Measurements from ENCODE around the gene NCKAP1. TPM values are rescaled to one million over a fixed set of nuclear protein-coding genes. Genes with fewer than 3 reads are reported as not detected.

The NCKAP1 gene
- total RNA-seq, 4 donors from 2014 or later, result 45.3 to 99.7 (median 74.3) TPM

DNA sequence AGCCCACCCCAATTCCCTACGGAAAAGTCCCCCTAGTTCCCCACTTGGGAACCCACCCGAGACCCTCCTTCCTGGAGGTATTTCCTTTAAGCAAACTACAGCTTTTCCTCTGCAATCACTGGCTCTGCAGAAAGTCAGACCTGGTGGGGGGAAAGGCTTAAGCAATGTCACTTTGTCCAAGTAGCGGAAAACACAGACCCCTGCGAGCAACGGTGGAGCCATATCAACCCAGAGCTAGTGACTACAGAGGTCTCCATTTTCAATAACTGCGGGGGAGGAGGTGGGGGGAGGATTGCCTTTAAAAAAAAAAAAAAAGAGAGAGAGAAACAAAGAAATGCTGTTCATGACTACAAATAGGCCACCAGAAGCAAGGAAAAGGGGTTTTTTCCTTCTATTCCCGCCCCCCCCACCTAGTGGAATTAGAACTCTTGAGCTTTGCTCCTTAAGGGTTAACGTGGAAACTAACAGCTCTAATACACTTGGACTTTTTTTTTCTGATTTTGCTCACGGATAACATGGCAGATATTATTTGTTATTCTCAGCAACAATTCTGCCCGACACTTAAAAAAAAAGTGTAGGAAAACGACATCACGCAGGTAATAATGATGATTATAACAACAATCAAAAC is 170.7 kb downstream of the NCKAP1 start:
- DNase-seq, result no peak
- H3K27ac ChIP-seq, result peak overlapping the region; percentile 61 to 79 (median 70)
- no peaks in the 10 kb centered on the region for H3K9me3 ChIP-seq
- intact Hi-C loops (cut with DNase I; ENCODE audit: low total_unique reads) (no loop called here), in situ Hi-C loops (cut with MboI; ENCODE audit: low pct_ligation_motif_present in 1 of 4, low pct_unique_long_range_greater_than_20kb in 1 of 4, low sequenced_read_pairs in 3 of 4) (no loop called here)
- no peak for TF ChIP-seq POLR2A (IDR thresholded peaks at IDR 0.05)
- TF ChIP-seq EP300 (IDR thresholded peaks at IDR 0.05; ENCODE audit: low read depth), result no peak
- no peak for TF ChIP-seq POLR2AphosphoS5 (IDR thresholded peaks at IDR 0.05)
- TF ChIP-seq, protein P1, sequence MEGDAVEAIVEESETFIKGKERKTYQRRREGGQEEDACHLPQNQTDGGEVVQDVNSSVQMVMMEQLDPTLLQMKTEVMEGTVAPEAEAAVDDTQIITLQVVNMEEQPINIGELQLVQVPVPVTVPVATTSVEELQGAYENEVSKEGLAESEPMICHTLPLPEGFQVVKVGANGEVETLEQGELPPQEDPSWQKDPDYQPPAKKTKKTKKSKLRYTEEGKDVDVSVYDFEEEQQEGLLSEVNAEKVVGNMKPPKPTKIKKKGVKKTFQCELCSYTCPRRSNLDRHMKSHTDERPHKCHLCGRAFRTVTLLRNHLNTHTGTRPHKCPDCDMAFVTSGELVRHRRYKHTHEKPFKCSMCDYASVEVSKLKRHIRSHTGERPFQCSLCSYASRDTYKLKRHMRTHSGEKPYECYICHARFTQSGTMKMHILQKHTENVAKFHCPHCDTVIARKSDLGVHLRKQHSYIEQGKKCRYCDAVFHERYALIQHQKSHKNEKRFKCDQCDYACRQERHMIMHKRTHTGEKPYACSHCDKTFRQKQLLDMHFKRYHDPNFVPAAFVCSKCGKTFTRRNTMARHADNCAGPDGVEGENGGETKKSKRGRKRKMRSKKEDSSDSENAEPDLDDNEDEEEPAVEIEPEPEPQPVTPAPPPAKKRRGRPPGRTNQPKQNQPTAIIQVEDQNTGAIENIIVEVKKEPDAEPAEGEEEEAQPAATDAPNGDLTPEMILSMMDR (IDR thresholded peaks at IDR 0.05), result no peak
- peaks cover 18% of the 10 kb centered on the region for H3K27me3 ChIP-seq
- peak overlapping the region; percentile 13 to 50 (median 27) for H3K4me3 ChIP-seq
- no peaks in the 10 kb centered on the region for H3K36me3 ChIP-seq
- peaks cover 0 to 27% (median 15%) of the 10 kb centered on the region in 4 donors for H3K4me1 ChIP-seq
- 57 to 67% methylated on average over 7 to 12 of the region's 12 CpGs for WGBS, 2 donors (ENCODE audit: low coverage in 1 of 2)

DNA sequence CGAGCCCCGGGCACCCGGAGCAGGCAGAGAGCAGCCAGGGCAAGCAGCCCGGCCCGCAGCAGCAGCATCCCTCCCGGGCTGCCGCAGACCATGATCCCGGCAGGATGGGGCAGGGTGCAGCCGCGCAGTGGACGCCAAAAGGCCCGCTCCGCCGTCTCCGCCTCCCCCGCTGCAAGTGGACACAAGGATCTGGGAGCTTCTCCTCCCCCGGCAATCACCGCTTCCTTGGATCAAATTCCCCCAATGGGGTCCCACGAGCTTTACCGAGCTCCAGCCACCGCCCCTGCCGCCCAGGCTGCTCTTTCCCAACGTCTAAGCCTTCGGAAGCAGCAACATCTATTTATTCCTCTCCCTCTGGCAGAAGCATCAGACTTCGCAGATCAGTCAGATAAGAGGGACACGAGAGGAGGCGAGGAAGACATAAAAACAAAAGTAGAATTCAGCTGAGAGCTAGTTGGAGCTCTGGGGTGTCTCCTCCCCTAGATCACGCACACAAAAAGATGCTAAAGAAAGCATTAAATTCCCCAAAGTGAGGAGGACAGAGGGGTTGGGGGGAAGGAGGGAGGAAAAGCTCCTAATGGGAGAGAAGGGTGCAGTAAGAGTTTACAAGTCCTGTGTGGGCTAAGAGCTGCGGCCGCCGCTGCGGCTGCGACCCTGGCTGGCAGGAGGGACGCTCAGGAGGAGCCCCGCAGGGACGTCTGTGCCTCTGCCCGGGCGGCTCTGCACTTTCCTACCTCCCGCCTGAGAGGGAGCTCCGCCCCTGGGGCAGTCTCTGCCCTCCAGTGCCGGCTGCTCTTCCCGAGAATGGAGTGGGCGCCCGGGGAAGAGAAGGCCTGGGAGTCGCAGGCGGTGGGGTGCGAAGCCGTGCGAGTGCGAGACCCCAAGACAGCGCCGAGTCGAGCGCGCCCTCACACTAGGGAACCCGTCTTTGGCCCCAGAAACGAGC is 171.5 kb downstream of the NCKAP1 start, which contains the start of gene FRZB:
Gene FRZB (minus strand): TSS at position 177 of the 946 bp plus-strand sequence. CDS start 85 bp downstream, at position 92.
- peaks cover 18% of the 10 kb centered on the region for H3K27me3 ChIP-seq
- no peaks in the 10 kb centered on the region for H3K9me3 ChIP-seq
- 44 to 60% methylated on average over 1 to 44 of the region's 57 CpGs for WGBS, 2 donors (ENCODE audit: low coverage in 1 of 2)
- in situ Hi-C loops (cut with MboI; ENCODE audit: low pct_ligation_motif_present in 1 of 4, low pct_unique_long_range_greater_than_20kb in 1 of 4, low sequenced_read_pairs in 3 of 4) (no loop called here), intact Hi-C loops (cut with DNase I; ENCODE audit: low total_unique reads) (no loop called here)
- DNase-seq, result peak; percentile 32
- peak within 1 kb of the TSS; percentile 61 to 79 (median 70) for H3K27ac ChIP-seq
- H3K4me3 ChIP-seq, result peak within 1 kb of the TSS; percentile 13 to 50 (median 27)
- TF ChIP-seq POLR2AphosphoS5 (IDR thresholded peaks at IDR 0.05), result peak in 2 of 3 donors; percentile 38 to 46
- no peak for TF ChIP-seq EP300 (IDR thresholded peaks at IDR 0.05; ENCODE audit: low read depth)
- peak; percentile 31 for TF ChIP-seq POLR2A (IDR thresholded peaks at IDR 0.05)
- peaks cover 0 to 31% (median 15%) of the 10 kb centered on the region in 4 donors for H3K4me1 ChIP-seq
- H3K36me3 ChIP-seq, result no peaks in the 10 kb centered on the region

GRCh38 chr2:182866095-182866460 is 172.2 kb downstream of the NCKAP1 start:
- H3K27me3 ChIP-seq, result peaks cover 18% of the 10 kb centered on the region
- 53% methylated on average over 19 of the region's 19 CpGs; no CpG with 5 or more reads in 1 of the 2 donors for WGBS, 2 donors (ENCODE audit: low coverage in 1 of 2)
- no peak for TF ChIP-seq EP300 (IDR thresholded peaks at IDR 0.05; ENCODE audit: low read depth)
- TF ChIP-seq POLR2AphosphoS5 (IDR thresholded peaks at IDR 0.05), result no peak
- TF ChIP-seq POLR2A (IDR thresholded peaks at IDR 0.05), result no peak
- TF ChIP-seq, protein P1 (IDR thresholded peaks at IDR 0.05), result no peak
- H3K36me3 ChIP-seq, result no peaks in the 10 kb centered on the region
- DNase-seq, result no peak
- H3K9me3 ChIP-seq, result no peaks in the 10 kb centered on the region
- peaks cover 0 to 34% (median 15%) of the 10 kb centered on the region in 4 donors for H3K4me1 ChIP-seq
- intact Hi-C loops (cut with DNase I; ENCODE audit: low total_unique reads) (no loop called here), in situ Hi-C loops (cut with MboI; ENCODE audit: low pct_ligation_motif_present in 1 of 4, low pct_unique_long_range_greater_than_20kb in 1 of 4, low sequenced_read_pairs in 3 of 4) (no loop called here)
- H3K27ac ChIP-seq, result peak overlapping the region; percentile 61 to 79 (median 70)
- H3K4me3 ChIP-seq, result peak overlapping the region in 3 of 4 donors; percentile 25 to 50 (median 29)

- H3K9me3 ChIP-seq, result no peaks in the 10 kb centered on the region
- H3K4me1 ChIP-seq, result peaks cover 0 to 34% (median 15%) of the 10 kb centered on the region in 4 donors
- TF ChIP-seq, protein P1 (IDR thresholded peaks at IDR 0.05), result no peak
- TF ChIP-seq POLR2A (IDR thresholded peaks at IDR 0.05) (no peak), EP300 (IDR thresholded peaks at IDR 0.05; ENCODE audit: low read depth) (no peak), POLR2AphosphoS5 (IDR thresholded peaks at IDR 0.05) (no peak)
- peaks cover 18% of the 10 kb centered on the region for H3K27me3 ChIP-seq
- H3K36me3 ChIP-seq, result no peaks in the 10 kb centered on the region
- peak overlapping the region in 1 of 4 donors; percentile 50 for H3K4me3 ChIP-seq
- no peak for DNase-seq
- intact Hi-C loops (cut with DNase I; ENCODE audit: low total_unique reads) (no loop called here), in situ Hi-C loops (cut with MboI; ENCODE audit: low pct_ligation_motif_present in 1 of 4, low pct_unique_long_range_greater_than_20kb in 1 of 4, low sequenced_read_pairs in 3 of 4) (no loop called here)
- 33 to 53% methylated on average over 3 to 4 of the region's 4 CpGs for WGBS, 2 donors (ENCODE audit: low coverage in 1 of 2)
- peak overlapping the region in 1 of 4 donors; percentile 18 for H3K27ac ChIP-seq
Observed at GRCh38 chr2:182864949-182865570, 173.2 kb downstream of the NCKAP1 start.

Measured in transverse colon (tissue), 4 donors.